GM18951 (cell line): ENCODE measurements around the gene C2orf74.
A peak's percentile ranks its signal among the peaks of the same experiment; 100 is the strongest.
"Not testable (repeated sequence)": the region's sequence is repeated elsewhere in the genome, so short reads cannot be mapped to it uniquely, and the experiment has no call there.

Experiments used
- POLR2A ChIP-seq: IDR thresholded peaks from 4 replicates; pipeline ENCODE4 v1.6.1; 2011; ENCODE audit warnings: mild to moderate bottlenecking; ENCODE audit not compliant: insufficient read length, insufficient read depth; ENCODE audit errors: extremely low read depth
- in situ Hi-C: fragments of 300-500 bp; cut with MboI; formaldehyde crosslinking; loops from one replicate; pipeline ENCODE4 v1.12.0; 2022; ENCODE audit warnings: low sequenced_read_pairs, mixed read lengths, inconsistent platforms; ENCODE audit not compliant: unreplicated experiment

C2orf74 gene

GRCh38 chr2:61161888-61162287 lies at the start of gene C2orf74:
Gene C2orf74, plus strand, starts transcription at chr2:61162188. Its CDS starts 327 bp downstream, at chr2:61162515.
- in situ Hi-C loops = no loop called here
- no peak for TF ChIP-seq POLR2A

DNA sequence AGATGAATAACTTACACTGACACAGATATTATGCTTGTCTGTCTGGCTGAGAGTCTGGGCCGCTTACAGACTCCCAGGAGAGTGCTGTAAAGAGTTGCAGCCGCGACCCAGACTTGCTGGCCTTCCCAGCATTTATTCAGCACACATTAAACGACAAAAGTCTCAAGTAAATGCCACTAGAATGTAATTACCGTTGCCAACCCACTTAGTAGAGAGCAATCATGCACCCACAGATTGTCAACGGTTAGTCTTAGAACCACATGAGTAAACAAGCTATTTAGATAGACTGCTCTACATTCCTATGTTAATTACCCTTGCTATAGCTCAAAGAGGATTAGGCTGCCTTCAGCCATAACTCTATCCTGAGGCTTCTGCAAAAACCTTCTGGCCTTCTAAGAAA lies 47.8 kb upstream of the C2orf74 start:
- in situ Hi-C loops = no loop called here
- TF ChIP-seq POLR2A = no peak

DNA sequence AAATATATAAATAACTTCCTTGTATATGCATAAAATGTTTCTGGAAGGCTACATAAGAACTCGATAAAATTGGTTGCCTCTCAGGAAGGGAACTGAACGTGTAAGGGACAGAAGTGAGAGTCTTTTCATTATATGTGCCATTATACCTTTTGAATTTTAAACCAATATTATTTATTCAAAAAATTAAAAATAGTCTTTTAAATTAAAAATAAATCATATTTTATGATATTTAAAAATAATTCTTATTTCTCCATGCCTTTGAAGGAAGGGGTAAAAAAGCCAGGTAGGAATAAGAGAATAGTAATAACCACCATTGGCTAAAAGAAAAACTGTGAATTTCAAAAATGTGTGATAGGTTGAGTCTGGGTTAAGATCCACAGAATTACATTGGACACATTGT lies 45.7 kb upstream of the C2orf74 start:
- in situ Hi-C loops = no loop called here
- no peak for TF ChIP-seq POLR2A

DNA sequence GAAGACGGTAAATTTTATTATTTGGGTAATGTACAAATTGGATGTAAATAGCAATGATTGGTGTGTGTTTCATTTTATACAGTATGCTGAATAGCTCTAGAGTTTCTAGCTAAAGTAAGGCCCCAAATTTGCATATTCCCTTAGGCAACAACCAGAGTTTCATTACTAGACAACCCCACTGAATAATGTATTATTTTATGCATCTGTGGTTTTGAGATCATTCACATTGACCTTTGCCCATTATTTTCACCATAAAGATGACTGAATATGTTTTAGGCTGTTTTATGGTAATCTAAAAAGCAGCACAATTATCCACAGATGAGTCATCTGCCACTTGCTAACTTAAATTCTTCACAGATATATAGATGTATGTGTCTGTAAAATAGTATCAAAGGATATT lies 44.5 kb upstream of the C2orf74 start:
- in situ Hi-C loops = no loop called here
- no peak for TF ChIP-seq POLR2A

DNA sequence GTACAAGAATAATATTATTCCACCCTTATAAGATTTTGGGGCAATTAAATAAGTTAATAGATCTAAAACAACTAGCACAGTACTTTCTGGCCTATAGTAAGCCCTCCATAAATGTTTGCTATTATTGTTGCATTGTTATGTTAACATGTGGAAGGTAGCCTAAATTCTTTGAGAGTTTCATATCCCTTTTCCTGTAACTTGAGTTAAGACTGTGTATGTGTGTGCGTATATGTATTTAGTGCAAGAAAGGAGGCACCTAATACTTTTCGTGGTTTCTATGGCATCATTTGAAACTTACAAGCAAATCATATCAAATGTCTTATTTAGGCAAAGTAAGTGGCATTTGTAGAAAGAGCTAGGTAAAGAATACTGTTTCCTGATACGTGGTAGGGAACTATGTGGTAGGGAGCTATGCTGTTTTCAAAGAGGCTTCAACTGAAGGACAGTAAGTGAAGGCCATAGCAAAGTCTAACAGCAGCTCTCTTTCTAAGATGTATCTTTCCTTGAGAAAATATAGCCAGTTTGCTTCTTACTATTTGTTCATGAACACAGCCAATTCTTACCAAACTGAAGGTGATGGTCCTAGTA lies 36.8 kb upstream of the C2orf74 start:
- TF ChIP-seq POLR2A = no peak
- in situ Hi-C loops = no loop called here

DNA sequence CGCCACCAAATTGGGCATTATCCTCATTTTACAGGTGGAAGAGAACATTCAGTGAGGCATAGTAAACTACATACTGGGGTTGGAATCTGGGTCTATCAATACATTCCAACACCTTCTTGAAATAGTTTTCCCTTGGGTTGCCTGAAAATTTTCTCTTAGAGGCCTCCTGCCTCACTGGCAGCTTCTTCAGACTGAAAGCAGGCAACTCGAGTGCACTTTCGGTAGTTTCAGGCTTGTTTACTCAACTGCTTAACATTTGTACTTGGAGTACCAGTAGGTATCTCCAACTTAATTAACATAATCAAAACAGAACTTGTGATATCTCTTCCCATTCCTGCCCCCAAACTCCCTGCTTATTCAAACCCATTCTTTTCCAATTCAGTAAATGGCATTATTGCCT lies 36.2 kb upstream of the C2orf74 start:
- in situ Hi-C loops = no loop called here

GRCh38 chr2:61128122-61128521 lies 33.9 kb upstream of the C2orf74 start:
- in situ Hi-C loops = not testable (repeated sequence)

More for the DNA sequence above, 36.2 kb upstream of the C2orf74 start:
- TF ChIP-seq POLR2A = no peak

- no peak for TF ChIP-seq POLR2A
- in situ Hi-C loops = no loop called here
Measured at GRCh38 chr2:61134141-61134540, 27.8 kb upstream of the C2orf74 start.

GRCh38 chr2:61135510-61135909 lies 26.5 kb upstream of the C2orf74 start:
- TF ChIP-seq POLR2A = no peak
- in situ Hi-C loops = no loop called here

GRCh38 chr2:61138859-61139258 lies 23.1 kb upstream of the C2orf74 start:
- no peak for TF ChIP-seq POLR2A
- in situ Hi-C loops = no loop called here

DNA sequence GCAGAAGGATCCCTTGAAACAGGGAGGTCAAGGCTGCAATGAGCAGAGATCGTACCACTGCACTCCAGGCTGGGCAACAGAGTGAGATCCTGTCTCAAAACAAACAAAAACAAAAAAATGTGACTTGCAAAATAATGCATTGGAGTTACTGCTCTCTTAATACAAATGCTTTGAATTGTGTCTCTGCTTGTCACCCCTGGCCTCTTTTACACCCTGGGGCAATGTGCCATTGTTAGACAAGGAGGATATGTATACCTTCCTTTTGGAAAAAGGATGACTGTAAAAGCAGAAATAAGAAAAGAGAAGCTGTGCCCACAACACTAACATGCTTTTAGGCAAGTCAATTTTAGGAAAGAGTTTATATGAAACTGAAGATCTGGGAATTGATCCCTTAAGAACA lies 20.8 kb upstream of the C2orf74 start:
- in situ Hi-C loops = no loop called here
- no peak for TF ChIP-seq POLR2A

GRCh38 chr2:61144697-61145268 lies 17.2 kb upstream of the C2orf74 start:
- peak; percentile 87 for TF ChIP-seq POLR2A
- in situ Hi-C loops = no loop called here

GRCh38 chr2:61145990-61146389 lies 16.0 kb upstream of the C2orf74 start:
- in situ Hi-C loops = no loop called here
- TF ChIP-seq POLR2A = no peak

DNA sequence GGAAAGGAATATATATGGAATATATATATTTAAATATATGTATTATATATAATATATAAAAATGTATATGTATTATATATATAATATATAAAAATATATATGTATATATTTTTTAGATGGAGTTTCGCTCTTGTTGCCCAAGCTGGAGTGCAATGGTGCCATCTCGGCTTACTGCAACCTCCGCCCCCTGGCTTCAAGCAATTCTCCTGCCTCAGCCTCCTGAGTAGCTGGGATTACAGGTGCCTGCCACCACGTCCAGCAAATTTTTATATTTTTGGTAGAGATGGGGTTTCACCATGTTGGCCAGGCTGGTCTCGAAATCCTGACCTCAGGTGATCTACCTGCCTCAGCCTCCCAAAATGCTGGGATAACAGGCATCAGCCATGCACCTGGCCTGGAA lies 13.9 kb upstream of the C2orf74 start:
- in situ Hi-C loops = not testable (repeated sequence)

GRCh38 chr2:61149074-61149473 lies 12.9 kb upstream of the C2orf74 start:
- in situ Hi-C loops = no loop called here
- TF ChIP-seq POLR2A = no peak
